VCaP (cell line): ENCODE results near the gene VSIG10L2.

ENCODE experiments used
- H3K27ac ChIP-seq: fragments of 450-650 bp; 2 replicates; pipeline ENCODE4 v1.5.1; 2017
- TF ChIP-seq, protein P1 (sequence below): fragments of 450-650 bp; conservative IDR thresholded peaks from 2 replicates; pipeline ENCODE4 v1.5.1; 2017; ENCODE audit warnings: mild to moderate bottlenecking, moderate library complexity

The VSIG10L2 gene

DNA sequence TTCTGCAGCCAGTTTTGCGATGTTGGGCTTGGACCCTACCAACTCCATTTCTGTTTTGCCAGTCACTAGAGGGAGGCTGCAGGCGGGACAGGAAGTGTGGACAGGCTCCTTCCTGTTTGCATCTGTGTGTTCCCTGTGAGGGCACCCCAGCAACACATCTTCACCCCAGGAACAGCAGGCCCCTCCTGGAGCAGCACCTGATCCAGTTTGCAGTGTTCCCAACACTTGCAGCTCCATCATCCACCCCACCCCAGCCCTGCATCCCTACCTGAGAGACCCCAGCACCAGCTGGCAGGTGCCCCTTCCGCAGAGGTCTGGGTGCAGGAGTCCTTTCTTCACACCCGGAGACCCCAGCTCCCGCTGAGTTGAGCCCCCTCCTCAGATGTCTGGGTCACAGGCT is 7.4 kb upstream of the VSIG10L2 start:
- TF ChIP-seq, protein P1, sequence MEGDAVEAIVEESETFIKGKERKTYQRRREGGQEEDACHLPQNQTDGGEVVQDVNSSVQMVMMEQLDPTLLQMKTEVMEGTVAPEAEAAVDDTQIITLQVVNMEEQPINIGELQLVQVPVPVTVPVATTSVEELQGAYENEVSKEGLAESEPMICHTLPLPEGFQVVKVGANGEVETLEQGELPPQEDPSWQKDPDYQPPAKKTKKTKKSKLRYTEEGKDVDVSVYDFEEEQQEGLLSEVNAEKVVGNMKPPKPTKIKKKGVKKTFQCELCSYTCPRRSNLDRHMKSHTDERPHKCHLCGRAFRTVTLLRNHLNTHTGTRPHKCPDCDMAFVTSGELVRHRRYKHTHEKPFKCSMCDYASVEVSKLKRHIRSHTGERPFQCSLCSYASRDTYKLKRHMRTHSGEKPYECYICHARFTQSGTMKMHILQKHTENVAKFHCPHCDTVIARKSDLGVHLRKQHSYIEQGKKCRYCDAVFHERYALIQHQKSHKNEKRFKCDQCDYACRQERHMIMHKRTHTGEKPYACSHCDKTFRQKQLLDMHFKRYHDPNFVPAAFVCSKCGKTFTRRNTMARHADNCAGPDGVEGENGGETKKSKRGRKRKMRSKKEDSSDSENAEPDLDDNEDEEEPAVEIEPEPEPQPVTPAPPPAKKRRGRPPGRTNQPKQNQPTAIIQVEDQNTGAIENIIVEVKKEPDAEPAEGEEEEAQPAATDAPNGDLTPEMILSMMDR: no peak
- H3K27ac ChIP-seq: no peak overlapping the region

DNA sequence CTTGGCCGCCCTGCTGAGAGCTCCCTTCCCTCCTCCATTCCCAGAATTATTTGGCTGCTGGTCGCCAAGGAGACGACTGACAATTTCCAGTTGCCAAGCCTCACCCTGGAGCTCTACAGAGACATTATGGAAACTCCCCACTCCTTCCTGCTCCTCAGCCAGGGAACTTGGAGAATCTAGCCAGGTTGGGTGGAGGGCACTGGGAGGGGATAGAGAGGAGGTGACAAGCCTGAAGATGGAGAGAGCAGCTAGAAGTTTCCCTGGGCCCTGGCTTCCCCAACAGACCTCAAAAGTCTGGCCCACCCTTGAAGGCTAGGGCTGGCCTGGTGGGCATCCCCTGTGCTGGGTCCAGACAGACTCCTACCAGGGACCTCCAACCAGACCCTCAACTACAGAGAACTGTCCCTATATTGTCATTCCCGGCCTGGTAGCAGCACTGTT is 6.7 kb upstream of the VSIG10L2 start:
- TF ChIP-seq, protein P1: no peak
- H3K27ac ChIP-seq: no peak overlapping the region

DNA sequence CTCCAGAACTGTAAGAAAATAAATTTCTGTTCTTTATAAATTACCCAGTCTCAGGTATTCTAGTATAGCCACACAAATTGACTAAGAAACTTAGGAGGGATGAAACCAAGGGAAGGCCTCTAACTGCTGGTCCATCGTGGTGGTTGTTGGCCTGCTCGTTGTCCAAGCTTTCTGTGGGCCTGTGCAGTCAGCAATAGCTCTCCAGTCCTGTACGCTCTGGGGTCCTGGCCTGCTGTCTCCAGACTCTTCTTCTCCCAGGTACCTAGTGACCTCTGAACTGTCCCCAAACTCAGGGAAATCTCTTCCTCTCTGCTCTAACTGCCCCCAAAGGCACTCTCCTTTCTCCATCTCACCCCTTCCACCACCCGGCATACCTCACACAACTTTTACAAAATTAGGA is 5.7 kb upstream of the VSIG10L2 start:
- TF ChIP-seq, protein P1: no peak

DNA sequence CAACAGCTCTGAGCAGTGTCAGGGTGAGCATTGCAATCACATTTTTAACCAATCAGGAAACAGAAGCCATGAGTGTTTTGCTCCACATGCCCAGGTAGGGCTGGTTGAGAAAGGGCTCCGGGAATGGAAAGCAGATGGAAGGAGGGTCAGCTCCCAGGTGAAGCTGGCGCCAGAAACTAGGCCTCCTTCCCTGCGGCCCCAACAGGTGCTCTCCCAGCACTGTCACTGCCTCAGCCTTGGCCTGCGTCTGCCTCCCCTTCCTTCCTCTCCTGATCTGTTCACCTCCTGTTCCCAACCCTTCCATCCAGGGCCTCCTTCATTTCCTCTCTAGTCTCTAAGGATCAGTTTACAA is 4.6 kb upstream of the VSIG10L2 start:
- H3K27ac ChIP-seq: no peak overlapping the region
- TF ChIP-seq, protein P1: no peak

More for the DNA sequence above, 5.7 kb upstream of the VSIG10L2 start:
- H3K27ac ChIP-seq: no peak overlapping the region

DNA sequence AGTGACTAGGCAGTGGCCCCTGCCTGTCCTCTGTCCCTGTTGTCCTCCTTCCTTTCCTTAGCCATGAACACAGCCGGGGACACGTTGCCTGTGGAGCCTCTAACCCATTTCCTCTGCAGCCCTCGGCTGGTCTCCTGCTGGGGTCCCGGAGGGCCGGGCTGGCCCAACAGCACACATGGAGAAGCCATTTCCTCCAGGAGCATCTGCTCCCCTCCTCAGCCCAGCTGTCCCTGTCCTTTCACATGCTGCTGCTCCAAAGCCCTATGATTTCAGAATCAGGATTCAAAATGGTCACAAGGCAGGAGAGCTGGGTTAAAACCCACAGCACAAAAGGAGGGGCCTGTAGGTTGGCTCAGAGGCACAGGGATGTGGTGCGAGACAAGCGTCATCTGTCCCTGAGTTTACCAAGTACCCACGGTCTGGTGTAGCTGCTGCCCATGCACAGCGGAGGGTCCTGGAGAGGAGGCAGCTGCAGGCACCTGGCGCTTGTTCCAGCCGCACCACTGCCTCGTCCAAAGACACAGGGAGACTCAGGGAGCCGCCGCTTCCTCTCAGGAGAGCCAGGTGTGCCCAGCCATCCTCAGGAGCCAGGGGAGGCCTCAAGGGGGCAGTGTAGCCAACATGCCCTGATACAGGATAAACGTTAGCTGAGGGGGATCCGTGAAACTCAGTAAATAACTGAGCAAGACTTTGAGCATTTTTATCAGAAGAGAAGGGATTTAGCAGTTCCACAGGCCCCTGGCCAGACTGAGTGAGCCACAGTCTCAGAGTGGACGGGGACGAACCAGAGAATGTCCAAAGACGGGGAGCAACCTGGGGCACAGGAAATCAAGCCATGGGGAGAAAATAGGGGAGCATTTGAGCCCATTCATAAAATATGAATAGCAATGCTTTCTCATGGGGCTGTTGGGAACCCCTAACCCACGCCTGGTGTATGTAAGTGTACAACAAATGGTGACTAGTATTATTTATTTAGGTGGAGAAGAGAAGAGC is 3.9 kb upstream of the VSIG10L2 start:
- no peak overlapping the region; the same call in 1 of the 2 replicates for H3K27ac ChIP-seq
- TF ChIP-seq, protein P1: peak; percentile 93

DNA sequence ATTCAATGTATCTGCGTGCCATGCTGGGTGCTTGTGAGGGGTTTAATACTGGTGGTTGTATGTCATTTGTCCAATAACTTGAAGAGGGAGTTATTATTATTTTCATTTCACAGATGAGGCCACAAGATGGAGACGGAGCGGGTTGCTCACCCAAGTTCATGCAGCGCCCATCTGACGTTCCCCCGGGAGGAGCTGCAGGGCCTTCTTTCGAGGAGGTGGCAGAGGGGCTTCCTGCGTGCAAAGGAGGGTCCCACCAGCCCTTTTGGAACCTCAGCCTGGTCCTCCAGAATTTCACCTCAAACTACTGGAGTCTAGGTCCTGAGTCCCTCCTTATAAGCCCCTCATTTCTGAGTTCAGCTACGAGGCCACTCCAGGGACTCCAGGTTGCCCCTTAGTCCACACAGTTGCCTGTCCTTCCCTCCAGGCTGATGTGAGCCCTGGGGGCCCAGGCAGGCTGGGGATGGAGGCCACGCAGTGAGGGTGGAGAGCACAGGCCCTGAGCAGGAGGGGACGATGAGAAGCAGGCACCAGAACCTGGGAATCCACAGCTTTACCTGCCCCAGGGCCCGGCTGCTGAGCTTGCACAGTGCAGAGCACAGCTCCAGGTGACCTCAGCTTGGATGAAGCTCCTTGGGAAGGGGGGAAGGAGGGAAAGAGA is 2.9 kb upstream of the VSIG10L2 start:
- H3K27ac ChIP-seq: no peak overlapping the region
- TF ChIP-seq, protein P1: no peak

DNA sequence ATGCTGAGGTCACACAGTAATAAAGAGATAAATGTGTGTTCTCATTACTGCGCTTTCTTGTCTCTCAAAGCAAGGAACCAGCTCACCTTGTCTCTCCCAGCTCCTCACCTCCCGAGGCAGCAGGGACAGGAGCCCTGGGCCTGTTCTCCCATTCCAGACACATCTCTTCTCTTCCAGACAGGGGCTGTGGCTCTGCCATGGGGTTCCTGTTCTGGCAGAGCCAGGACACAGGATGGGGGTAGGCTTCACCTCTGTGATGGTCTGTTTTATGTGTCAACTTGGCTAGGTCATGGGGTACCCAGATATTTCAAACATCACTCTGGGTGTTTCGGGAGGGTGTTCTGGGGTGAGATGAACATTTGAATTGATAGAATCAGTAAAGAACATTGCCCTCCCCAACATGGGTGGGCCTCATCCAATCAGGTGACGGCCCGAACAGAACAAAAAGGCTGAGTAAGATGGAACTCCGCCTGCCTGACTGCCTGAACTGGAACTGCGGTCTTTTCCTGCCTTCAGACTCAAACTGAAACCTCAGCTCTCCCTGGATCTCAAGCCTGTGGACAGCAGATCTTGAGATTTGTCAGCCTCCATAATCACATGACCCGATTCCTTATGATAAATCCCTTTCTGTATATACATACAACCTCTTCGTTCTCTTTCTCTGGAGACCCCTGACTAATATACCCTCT is 2.0 kb upstream of the VSIG10L2 start:
- TF ChIP-seq, protein P1: no peak
- H3K27ac ChIP-seq: no peak overlapping the region
